ENCODE results near the gene PRKCE. TPM values are rescaled to one million over a fixed set of nuclear protein-coding genes. Genes with fewer than 3 reads are reported as not detected.

PRKCE gene
- total and polyA plus RNA-seq, 4 donors = 2.5 to 38.6 (median 5.8) TPM

- Histone ChIP-seq H3K4me3 (ENCODE audit: low read depth in 1 of 3, low read length in 3 of 3) (no peak overlapping the region), H3K9me3 (ENCODE audit: control insufficient read depth in 4 of 4, low read length in 3 of 4) (no peaks in the 10 kb centered on the region), H3K27me3 (ENCODE audit: control insufficient read depth in 4 of 4, insufficient read depth in 4 of 4, low read length in 3 of 4) (no peaks in the 10 kb centered on the region), H3K27ac (ENCODE audit: low read depth in 1 of 2, low read length in 2 of 2) (no peak overlapping the region), H3K36me3 (ENCODE audit: control insufficient read depth in 4 of 4, insufficient read depth in 3 of 4, low read depth in 1 of 4, low read length in 3 of 4) (no peaks in the 10 kb centered on the region), H3K4me1 (ENCODE audit: control insufficient read depth in 4 of 4, insufficient read depth in 4 of 4, low read length in 3 of 4) (peaks cover 0 to 2% (median 0%) of the 10 kb centered on the region in 4 donors), H3K9ac (ENCODE audit: low read depth in 1 of 2, low read length in 2 of 2) (no peak overlapping the region)
- WGBS = 24% methylated on average over 3 of the region's 3 CpGs
- TF ChIP-seq HNF4A (conservative IDR thresholded peaks at IDR 0.05) = no peak
- TF ChIP-seq, protein P1, sequence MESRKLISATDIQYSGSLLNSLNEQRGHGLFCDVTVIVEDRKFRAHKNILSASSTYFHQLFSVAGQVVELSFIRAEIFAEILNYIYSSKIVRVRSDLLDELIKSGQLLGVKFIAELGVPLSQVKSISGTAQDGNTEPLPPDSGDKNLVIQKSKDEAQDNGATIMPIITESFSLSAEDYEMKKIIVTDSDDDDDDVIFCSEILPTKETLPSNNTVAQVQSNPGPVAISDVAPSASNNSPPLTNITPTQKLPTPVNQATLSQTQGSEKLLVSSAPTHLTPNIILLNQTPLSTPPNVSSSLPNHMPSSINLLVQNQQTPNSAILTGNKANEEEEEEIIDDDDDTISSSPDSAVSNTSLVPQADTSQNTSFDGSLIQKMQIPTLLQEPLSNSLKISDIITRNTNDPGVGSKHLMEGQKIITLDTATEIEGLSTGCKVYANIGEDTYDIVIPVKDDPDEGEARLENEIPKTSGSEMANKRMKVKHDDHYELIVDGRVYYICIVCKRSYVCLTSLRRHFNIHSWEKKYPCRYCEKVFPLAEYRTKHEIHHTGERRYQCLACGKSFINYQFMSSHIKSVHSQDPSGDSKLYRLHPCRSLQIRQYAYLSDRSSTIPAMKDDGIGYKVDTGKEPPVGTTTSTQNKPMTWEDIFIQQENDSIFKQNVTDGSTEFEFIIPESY (IDR thresholded peaks at IDR 0.05) = no peak
- TF ChIP-seq TAF1 (conservative IDR thresholded peaks at IDR 0.05) = no peak
- TF ChIP-seq HNF4G (IDR thresholded peaks at IDR 0.05) = no peak
- TF ChIP-seq, protein P2, sequence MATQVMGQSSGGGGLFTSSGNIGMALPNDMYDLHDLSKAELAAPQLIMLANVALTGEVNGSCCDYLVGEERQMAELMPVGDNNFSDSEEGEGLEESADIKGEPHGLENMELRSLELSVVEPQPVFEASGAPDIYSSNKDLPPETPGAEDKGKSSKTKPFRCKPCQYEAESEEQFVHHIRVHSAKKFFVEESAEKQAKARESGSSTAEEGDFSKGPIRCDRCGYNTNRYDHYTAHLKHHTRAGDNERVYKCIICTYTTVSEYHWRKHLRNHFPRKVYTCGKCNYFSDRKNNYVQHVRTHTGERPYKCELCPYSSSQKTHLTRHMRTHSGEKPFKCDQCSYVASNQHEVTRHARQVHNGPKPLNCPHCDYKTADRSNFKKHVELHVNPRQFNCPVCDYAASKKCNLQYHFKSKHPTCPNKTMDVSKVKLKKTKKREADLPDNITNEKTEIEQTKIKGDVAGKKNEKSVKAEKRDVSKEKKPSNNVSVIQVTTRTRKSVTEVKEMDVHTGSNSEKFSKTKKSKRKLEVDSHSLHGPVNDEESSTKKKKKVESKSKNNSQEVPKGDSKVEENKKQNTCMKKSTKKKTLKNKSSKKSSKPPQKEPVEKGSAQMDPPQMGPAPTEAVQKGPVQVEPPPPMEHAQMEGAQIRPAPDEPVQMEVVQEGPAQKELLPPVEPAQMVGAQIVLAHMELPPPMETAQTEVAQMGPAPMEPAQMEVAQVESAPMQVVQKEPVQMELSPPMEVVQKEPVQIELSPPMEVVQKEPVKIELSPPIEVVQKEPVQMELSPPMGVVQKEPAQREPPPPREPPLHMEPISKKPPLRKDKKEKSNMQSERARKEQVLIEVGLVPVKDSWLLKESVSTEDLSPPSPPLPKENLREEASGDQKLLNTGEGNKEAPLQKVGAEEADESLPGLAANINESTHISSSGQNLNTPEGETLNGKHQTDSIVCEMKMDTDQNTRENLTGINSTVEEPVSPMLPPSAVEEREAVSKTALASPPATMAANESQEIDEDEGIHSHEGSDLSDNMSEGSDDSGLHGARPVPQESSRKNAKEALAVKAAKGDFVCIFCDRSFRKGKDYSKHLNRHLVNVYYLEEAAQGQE (IDR thresholded peaks at IDR 0.05) = no peak
- TF ChIP-seq JUND (IDR thresholded peaks at IDR 0.05) = no peak
- TF ChIP-seq EGR1 (IDR thresholded peaks at IDR 0.05; ENCODE audit: low read depth in 2 of 2) = no peak
- TF ChIP-seq FOXA2 (IDR thresholded peaks at IDR 0.05) = no peak
- TF ChIP-seq, protein P3, sequence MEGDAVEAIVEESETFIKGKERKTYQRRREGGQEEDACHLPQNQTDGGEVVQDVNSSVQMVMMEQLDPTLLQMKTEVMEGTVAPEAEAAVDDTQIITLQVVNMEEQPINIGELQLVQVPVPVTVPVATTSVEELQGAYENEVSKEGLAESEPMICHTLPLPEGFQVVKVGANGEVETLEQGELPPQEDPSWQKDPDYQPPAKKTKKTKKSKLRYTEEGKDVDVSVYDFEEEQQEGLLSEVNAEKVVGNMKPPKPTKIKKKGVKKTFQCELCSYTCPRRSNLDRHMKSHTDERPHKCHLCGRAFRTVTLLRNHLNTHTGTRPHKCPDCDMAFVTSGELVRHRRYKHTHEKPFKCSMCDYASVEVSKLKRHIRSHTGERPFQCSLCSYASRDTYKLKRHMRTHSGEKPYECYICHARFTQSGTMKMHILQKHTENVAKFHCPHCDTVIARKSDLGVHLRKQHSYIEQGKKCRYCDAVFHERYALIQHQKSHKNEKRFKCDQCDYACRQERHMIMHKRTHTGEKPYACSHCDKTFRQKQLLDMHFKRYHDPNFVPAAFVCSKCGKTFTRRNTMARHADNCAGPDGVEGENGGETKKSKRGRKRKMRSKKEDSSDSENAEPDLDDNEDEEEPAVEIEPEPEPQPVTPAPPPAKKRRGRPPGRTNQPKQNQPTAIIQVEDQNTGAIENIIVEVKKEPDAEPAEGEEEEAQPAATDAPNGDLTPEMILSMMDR (IDR thresholded peaks at IDR 0.05; ENCODE audit: low read depth, low read length, missing input control) = no peak
- TF ChIP-seq, protein P4, sequence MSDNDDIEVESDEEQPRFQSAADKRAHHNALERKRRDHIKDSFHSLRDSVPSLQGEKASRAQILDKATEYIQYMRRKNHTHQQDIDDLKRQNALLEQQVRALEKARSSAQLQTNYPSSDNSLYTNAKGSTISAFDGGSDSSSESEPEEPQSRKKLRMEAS (IDR thresholded peaks at IDR 0.05) = no peak
- no peak for TF ChIP-seq NR2F2 (IDR thresholded peaks at IDR 0.05)
- DNase-seq (ENCODE audit: low spot score) = no peak
These were observed 203.9 kb downstream of the PRKCE start for GRCh38 chr2:45855374-45855773.

- Histone ChIP-seq H3K4me3 (ENCODE audit: low read depth in 1 of 3, low read length in 3 of 3) (no peak overlapping the region), H3K27ac (ENCODE audit: low read depth in 1 of 2, low read length in 2 of 2) (no peak overlapping the region), H3K27me3 (ENCODE audit: control insufficient read depth in 4 of 4, insufficient read depth in 4 of 4, low read length in 3 of 4) (no peaks in the 10 kb centered on the region), H3K4me1 (ENCODE audit: control insufficient read depth in 4 of 4, insufficient read depth in 4 of 4, low read length in 3 of 4) (peaks cover 0 to 8% (median 1%) of the 10 kb centered on the region in 4 donors), H3K9ac (ENCODE audit: low read depth in 1 of 2, low read length in 2 of 2) (no peak overlapping the region), H3K9me3 (ENCODE audit: control insufficient read depth in 4 of 4, low read length in 3 of 4) (no peaks in the 10 kb centered on the region), H3K36me3 (ENCODE audit: control insufficient read depth in 4 of 4, insufficient read depth in 3 of 4, low read depth in 1 of 4, low read length in 3 of 4) (no peaks in the 10 kb centered on the region)
- 89% methylated on average over 9 of the region's 9 CpGs for WGBS
- DNase-seq (ENCODE audit: low spot score) = no peak
- TF ChIP-seq HNF4A (conservative IDR thresholded peaks at IDR 0.05) = no peak
- TF ChIP-seq, protein P4 (IDR thresholded peaks at IDR 0.05) = no peak
- TF ChIP-seq FOXA1 (IDR thresholded peaks at IDR 0.05) = no peak
- TF ChIP-seq RAD21 (IDR thresholded peaks at IDR 0.05) = no peak
- no peak for TF ChIP-seq HNF4G (IDR thresholded peaks at IDR 0.05)
These were observed 205.2 kb downstream of the PRKCE start for GRCh38 chr2:45856391-45857274.

Data from liver (tissue), 9 donors.